Fibroblast of peridontal ligament (primary cell): Measurements from ENCODE around the gene SALL4.
"Not testable (repeated sequence)": the region's sequence is repeated elsewhere in the genome, so short reads cannot be mapped to it uniquely, and the experiment has no call there.

Source experiments
- DNase-seq: peaks from one replicate; pipeline ENCODE4 v3.0.0-alpha.2; 2010; ENCODE audit errors: extremely low read depth

Gene SALL4

GRCh38 chr20:51738261-51738660 is 64.1 kb downstream of the SALL4 start:
- DNase-seq: not testable (repeated sequence)

GRCh38 chr20:51736947-51737346 is 65.4 kb downstream of the SALL4 start:
- no peak for DNase-seq

GRCh38 chr20:51735728-51736600 is 66.4 kb downstream of the SALL4 start:
- DNase-seq: no peak

GRCh38 chr20:51734876-51735720 is 67.2 kb downstream of the SALL4 start:
- no peak for DNase-seq

- no peak for DNase-seq
Measured at GRCh38 chr20:51733070-51733469, 69.3 kb downstream of the SALL4 start.
